ENCODE measurements around the gene ZNF106. TPM values are rescaled to one million over a fixed set of nuclear protein-coding genes. Genes with fewer than 3 reads are reported as not detected.

ZNF106 gene
- total RNA-seq, 2 donors from 2014 or later: 42.1 to 46.2 TPM

GRCh38 chr15:42448281-42448680 is 42.7 kb downstream of the ZNF106 start:
- peaks cover 60% of the 10 kb centered on the region for H3K36me3 ChIP-seq (ENCODE audit: control insufficient read depth, insufficient read depth, low read length)
- no peak overlapping the region for H3K9ac ChIP-seq (ENCODE audit: extremely low read depth, low read length, poor library complexity, severe bottlenecking)
- H3K27ac ChIP-seq (ENCODE audit: low read depth, low read length): no peak overlapping the region
- Mint-ChIP-seq H3K36me3 (ENCODE audit: low read depth) (peaks cover 46% of the 10 kb centered on the region), H3K27ac (no peak overlapping the region), H3K27me3 (ENCODE audit: insufficient read depth) (no peaks in the 10 kb centered on the region), H3K4me3 (no peak overlapping the region), H3K4me1 (no peaks in the 10 kb centered on the region), H3K9me3 (no peaks in the 10 kb centered on the region)
- TF ChIP-seq, protein P1, sequence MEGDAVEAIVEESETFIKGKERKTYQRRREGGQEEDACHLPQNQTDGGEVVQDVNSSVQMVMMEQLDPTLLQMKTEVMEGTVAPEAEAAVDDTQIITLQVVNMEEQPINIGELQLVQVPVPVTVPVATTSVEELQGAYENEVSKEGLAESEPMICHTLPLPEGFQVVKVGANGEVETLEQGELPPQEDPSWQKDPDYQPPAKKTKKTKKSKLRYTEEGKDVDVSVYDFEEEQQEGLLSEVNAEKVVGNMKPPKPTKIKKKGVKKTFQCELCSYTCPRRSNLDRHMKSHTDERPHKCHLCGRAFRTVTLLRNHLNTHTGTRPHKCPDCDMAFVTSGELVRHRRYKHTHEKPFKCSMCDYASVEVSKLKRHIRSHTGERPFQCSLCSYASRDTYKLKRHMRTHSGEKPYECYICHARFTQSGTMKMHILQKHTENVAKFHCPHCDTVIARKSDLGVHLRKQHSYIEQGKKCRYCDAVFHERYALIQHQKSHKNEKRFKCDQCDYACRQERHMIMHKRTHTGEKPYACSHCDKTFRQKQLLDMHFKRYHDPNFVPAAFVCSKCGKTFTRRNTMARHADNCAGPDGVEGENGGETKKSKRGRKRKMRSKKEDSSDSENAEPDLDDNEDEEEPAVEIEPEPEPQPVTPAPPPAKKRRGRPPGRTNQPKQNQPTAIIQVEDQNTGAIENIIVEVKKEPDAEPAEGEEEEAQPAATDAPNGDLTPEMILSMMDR (conservative IDR thresholded peaks at IDR 0.05): no peak
- H3K9me3 ChIP-seq (ENCODE audit: control insufficient read depth, low read length): no peaks in the 10 kb centered on the region
- H3K27me3 ChIP-seq (ENCODE audit: control insufficient read depth, insufficient read depth, low read length, poor library complexity, severe bottlenecking): no peaks in the 10 kb centered on the region
- H3K4me1 ChIP-seq (ENCODE audit: control insufficient read depth, insufficient read depth, low read length): no peaks in the 10 kb centered on the region
- DNase-seq: no peak
- no peak overlapping the region for H3K4me3 ChIP-seq (ENCODE audit: low read length)
- WGBS, 2 experiments (ENCODE audit: insufficient coverage in 1 of 2, insufficient read length in 1 of 2): 97 to 100% methylated on average over 6 of the region's 6 CpGs

DNA sequence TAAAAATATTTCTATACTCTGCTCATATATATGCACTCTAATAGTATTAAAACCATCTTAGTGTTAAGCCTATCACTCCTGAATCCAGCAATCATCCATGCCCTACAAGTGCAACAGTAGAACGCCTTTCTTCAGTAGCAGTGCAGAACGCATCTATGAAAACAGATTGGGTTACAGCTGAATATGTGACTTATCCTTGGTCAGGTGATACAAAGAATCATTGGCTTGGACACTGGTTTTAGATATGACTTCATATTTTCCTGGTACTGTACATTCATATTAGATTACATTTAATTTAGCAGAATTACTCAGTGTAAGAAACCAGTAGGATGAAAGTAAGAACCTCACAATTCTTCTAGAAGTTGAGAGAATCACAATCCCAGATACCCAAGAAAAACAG is 43.3 kb downstream of the ZNF106 start:
- H3K4me1 Mint-ChIP-seq: no peaks in the 10 kb centered on the region
- Histone ChIP-seq H3K4me3 (ENCODE audit: low read length) (no peak overlapping the region), H3K9ac (ENCODE audit: extremely low read depth, low read length, poor library complexity, severe bottlenecking) (no peak overlapping the region), H3K27ac (ENCODE audit: low read depth, low read length) (no peak overlapping the region), H3K9me3 (ENCODE audit: control insufficient read depth, low read length) (no peaks in the 10 kb centered on the region), H3K27me3 (ENCODE audit: control insufficient read depth, insufficient read depth, low read length, poor library complexity, severe bottlenecking) (no peaks in the 10 kb centered on the region), H3K36me3 (ENCODE audit: control insufficient read depth, insufficient read depth, low read length) (peaks cover 63% of the 10 kb centered on the region), H3K4me1 (ENCODE audit: control insufficient read depth, insufficient read depth, low read length) (no peaks in the 10 kb centered on the region)
- H3K9me3 Mint-ChIP-seq: no peaks in the 10 kb centered on the region
- DNase-seq: no peak
- H3K4me3 Mint-ChIP-seq: no peak overlapping the region
- no peak overlapping the region for H3K27ac Mint-ChIP-seq
- TF ChIP-seq, protein P1 (conservative IDR thresholded peaks at IDR 0.05): no peak
- 97 to 100% methylated on average over 1 to 2 of the region's 2 CpGs for WGBS, 2 experiments (ENCODE audit: insufficient coverage in 1 of 2, insufficient read length in 1 of 2)
- H3K36me3 Mint-ChIP-seq (ENCODE audit: low read depth): peaks cover 48% of the 10 kb centered on the region
- no peaks in the 10 kb centered on the region for H3K27me3 Mint-ChIP-seq (ENCODE audit: insufficient read depth)

DNA sequence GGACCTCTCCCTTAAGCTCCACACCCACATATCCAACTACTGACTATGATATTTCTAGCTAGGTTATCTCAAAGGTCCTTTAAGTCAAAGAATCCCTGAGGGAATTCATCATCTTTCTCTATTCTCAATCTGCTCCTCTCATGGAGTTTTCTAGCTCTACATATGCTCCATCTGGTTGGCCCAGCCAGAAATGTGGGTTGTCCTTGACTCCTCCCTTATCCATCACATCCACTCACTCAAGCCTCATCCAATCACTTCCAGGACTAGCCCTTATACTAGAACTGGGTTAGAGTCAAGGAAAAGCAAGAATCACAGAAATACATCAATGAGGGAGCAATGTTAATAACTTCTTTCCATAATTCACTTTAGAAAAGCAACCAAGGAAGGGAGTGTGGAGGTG is 45.4 kb downstream of the ZNF106 start:
- H3K4me1 ChIP-seq (ENCODE audit: control insufficient read depth, insufficient read depth, low read length): no peaks in the 10 kb centered on the region
- no peak for DNase-seq
- H3K36me3 ChIP-seq (ENCODE audit: control insufficient read depth, insufficient read depth, low read length): peaks cover 61% of the 10 kb centered on the region
- Mint-ChIP-seq H3K27ac (no peak overlapping the region), H3K27me3 (ENCODE audit: insufficient read depth) (no peaks in the 10 kb centered on the region), H3K4me3 (no peak overlapping the region), H3K9me3 (no peaks in the 10 kb centered on the region), H3K36me3 (ENCODE audit: low read depth) (peaks cover 42% of the 10 kb centered on the region), H3K4me1 (no peaks in the 10 kb centered on the region)
- H3K27me3 ChIP-seq (ENCODE audit: control insufficient read depth, insufficient read depth, low read length, poor library complexity, severe bottlenecking): no peaks in the 10 kb centered on the region
- H3K27ac ChIP-seq (ENCODE audit: low read depth, low read length): no peak overlapping the region
- TF ChIP-seq, protein P1 (conservative IDR thresholded peaks at IDR 0.05): no peak
- H3K9me3 ChIP-seq (ENCODE audit: control insufficient read depth, low read length): no peaks in the 10 kb centered on the region
- no peak overlapping the region for H3K4me3 ChIP-seq (ENCODE audit: low read length)
- H3K9ac ChIP-seq (ENCODE audit: extremely low read depth, low read length, poor library complexity, severe bottlenecking): no peak overlapping the region

All from endodermal cell (in vitro differentiated cells).